ENCODE measurements around the gene TEX10. TPM values are rescaled to one million over a fixed set of nuclear protein-coding genes. Genes with fewer than 3 reads are reported as not detected.
"Not testable (repeated sequence)": the region's sequence is repeated elsewhere in the genome, so short reads cannot be mapped to it uniquely, and the experiment has no call there.

Gene TEX10
- total RNA-seq, 1 experiment from 2014 or later, result 92.8 TPM

- DNase-seq (ENCODE audit: low read depth), result no peak
Measured at GRCh38 chr9:100350188-100350587, 2.6 kb downstream of the TEX10 start.

GRCh38 chr9:100346836-100347235 lies 5.9 kb downstream of the TEX10 start:
- DNase-seq (ENCODE audit: low read depth), result no peak

GRCh38 chr9:100341889-100342288 lies 10.9 kb downstream of the TEX10 start:
- no peak for DNase-seq (ENCODE audit: low read depth)

- DNase-seq (ENCODE audit: low read depth), result no peak
Measured at GRCh38 chr9:100340224-100340623, 12.5 kb downstream of the TEX10 start.

GRCh38 chr9:100338736-100339135 lies 14.0 kb downstream of the TEX10 start:
- DNase-seq (ENCODE audit: low read depth), result not testable (repeated sequence)

GRCh38 chr9:100324594-100325200 lies 28.0 kb downstream of the TEX10 start:
- no peak for DNase-seq (ENCODE audit: low read depth)

GRCh38 chr9:100322954-100323536 lies 29.7 kb downstream of the TEX10 start:
- peak; percentile 21 for DNase-seq (ENCODE audit: low read depth)

GRCh38 chr9:100317706-100318105 lies 35.0 kb downstream of the TEX10 start:
- DNase-seq (ENCODE audit: low read depth), result peak; percentile 63

- no peak for DNase-seq (ENCODE audit: low read depth)
Measured at GRCh38 chr9:100315561-100315960, 37.2 kb downstream of the TEX10 start.

- no peak for DNase-seq (ENCODE audit: low read depth)
Measured at GRCh38 chr9:100309992-100310391, 42.8 kb downstream of the TEX10 start.

GRCh38 chr9:100308965-100309564 lies 43.7 kb downstream of the TEX10 start:
- DNase-seq (ENCODE audit: low read depth), result no peak

- DNase-seq (ENCODE audit: low read depth), result no peak
Measured at GRCh38 chr9:100307080-100307479, 45.7 kb downstream of the TEX10 start.

GRCh38 chr9:100306283-100306682 lies 46.5 kb downstream of the TEX10 start:
- no peak for DNase-seq (ENCODE audit: low read depth)

GRCh38 chr9:100303747-100304146 lies 49.0 kb downstream of the TEX10 start:
- DNase-seq (ENCODE audit: low read depth), result no peak

GRCh38 chr9:100298378-100298777 lies 54.4 kb downstream of the TEX10 start:
- DNase-seq (ENCODE audit: low read depth), result no peak

GRCh38 chr9:100296407-100296806 lies 56.3 kb downstream of the TEX10 start:
- no peak for DNase-seq (ENCODE audit: low read depth)

GRCh38 chr9:100295240-100295639 lies 57.5 kb downstream of the TEX10 start:
- DNase-seq (ENCODE audit: low read depth), result no peak

- DNase-seq (ENCODE audit: low read depth), result no peak
Measured at GRCh38 chr9:100294806-100295205, 57.9 kb downstream of the TEX10 start.

GRCh38 chr9:100294341-100294740 lies 58.4 kb downstream of the TEX10 start:
- no peak for DNase-seq (ENCODE audit: low read depth)

- DNase-seq (ENCODE audit: low read depth), result no peak
Measured at GRCh38 chr9:100292414-100292813, 60.3 kb downstream of the TEX10 start.

GRCh38 chr9:100290714-100291113 lies 62.0 kb downstream of the TEX10 start:
- no peak for DNase-seq (ENCODE audit: low read depth)

GRCh38 chr9:100287186-100287585 lies 65.6 kb downstream of the TEX10 start:
- DNase-seq (ENCODE audit: low read depth), result no peak

GRCh38 chr9:100286257-100286656 lies 66.5 kb downstream of the TEX10 start:
- no peak for DNase-seq (ENCODE audit: low read depth)
